ENCODE data around the gene MYO18B. TPM values are rescaled to one million over a fixed set of nuclear protein-coding genes. Genes with fewer than 3 reads are reported as not detected.

MYO18B gene
- total RNA-seq, 2 experiments from 2014 or later, result 3.6 to 6.1 TPM

DNA sequence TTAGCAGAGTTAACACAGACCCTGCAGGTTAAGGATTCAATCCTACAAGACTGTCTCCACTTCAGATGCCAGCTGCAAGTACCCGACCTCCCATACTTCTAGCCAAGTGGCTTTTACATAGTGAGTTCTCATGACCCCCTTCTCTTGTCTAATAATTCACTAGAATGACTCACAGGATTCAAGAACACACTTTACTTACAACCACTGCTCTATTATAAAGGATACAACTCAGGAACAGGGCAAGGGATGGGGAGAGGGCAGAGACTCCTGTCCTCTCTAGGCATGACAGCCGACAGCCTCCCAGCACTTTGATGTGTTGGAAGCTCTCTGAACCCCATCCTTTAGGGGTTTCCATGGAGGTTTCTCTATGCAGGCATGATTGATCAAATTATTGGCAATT lies 60.0 kb downstream of the MYO18B start:
- no peak overlapping the region for H3K4me3 Mint-ChIP-seq
- H3K36me3 Mint-ChIP-seq, result no peaks in the 10 kb centered on the region
- CTCF ChIA-PET, result interaction anchor here (0.8 kb wide), 1 partner anchor 28 kb away, joined by 3 read pairs; no protein-coding TSS in a partner anchor
- H3K27ac Mint-ChIP-seq, result no peak overlapping the region
- no peak for ATAC-seq
- H3K27me3 Mint-ChIP-seq, result peaks cover 5% of the 10 kb centered on the region
- no peaks in the 10 kb centered on the region for H3K9me3 Mint-ChIP-seq (ENCODE audit: low read depth)
- no peak for DNase-seq
- H3K4me1 Mint-ChIP-seq, result no peaks in the 10 kb centered on the region

DNA sequence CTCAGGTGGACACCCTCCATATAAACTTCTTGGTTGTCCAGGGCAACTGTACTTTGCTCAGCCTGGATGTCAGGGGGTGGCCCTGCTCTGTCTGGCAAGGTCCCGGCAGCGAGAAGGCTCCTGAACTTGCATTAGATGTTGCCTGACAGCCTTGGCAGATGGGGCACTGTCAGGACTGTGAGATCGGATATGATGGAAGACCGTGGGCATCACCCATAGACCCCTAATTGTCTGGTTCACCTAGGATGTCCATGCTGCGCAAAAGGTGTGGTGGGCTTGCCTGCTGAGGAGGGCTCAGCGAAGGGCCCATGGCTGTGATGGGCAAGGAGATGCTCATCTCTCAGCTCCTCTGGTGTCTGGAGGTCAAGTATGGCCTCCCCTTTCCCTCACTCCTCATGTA lies 62.7 kb downstream of the MYO18B start:
- Mint-ChIP-seq H3K4me1 (no peaks in the 10 kb centered on the region), H3K27ac (no peak overlapping the region), H3K4me3 (no peak overlapping the region), H3K27me3 (peaks cover 10% of the 10 kb centered on the region), H3K36me3 (no peaks in the 10 kb centered on the region), H3K9me3 (ENCODE audit: low read depth) (no peaks in the 10 kb centered on the region)
- no peak for DNase-seq
- no peak for ATAC-seq
- CTCF ChIA-PET, result interaction anchor here (0.6 kb wide), 1 partner anchor 24 kb away, joined by 5 read pairs; no protein-coding TSS in a partner anchor

DNA sequence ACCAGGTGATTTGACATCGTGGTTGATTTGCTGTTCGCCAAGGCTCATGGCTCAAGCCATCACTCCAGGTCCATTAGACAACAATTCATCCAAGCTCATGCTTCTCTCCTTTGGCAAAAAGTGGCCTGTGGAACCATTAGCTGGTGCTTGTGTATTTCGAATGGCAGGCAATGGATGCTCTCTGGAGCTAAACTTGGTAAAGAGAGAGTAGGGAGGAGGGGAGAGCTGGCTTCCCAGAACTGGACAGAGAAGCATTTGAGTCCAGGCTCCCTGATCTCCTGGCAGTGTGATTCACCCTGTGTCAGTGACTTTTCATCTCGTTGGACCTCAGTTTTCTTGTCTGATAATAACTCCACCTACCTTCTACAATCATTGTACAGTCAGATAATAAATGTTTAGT lies 64.6 kb downstream of the MYO18B start:
- Mint-ChIP-seq H3K4me1 (no peaks in the 10 kb centered on the region), H3K36me3 (no peaks in the 10 kb centered on the region), H3K27ac (no peak overlapping the region), H3K27me3 (peaks cover 10% of the 10 kb centered on the region), H3K4me3 (no peak overlapping the region), H3K9me3 (ENCODE audit: low read depth) (no peaks in the 10 kb centered on the region)
- CTCF ChIA-PET, result no interaction called here
- ATAC-seq (no peak), DNase-seq (no peak)

DNA sequence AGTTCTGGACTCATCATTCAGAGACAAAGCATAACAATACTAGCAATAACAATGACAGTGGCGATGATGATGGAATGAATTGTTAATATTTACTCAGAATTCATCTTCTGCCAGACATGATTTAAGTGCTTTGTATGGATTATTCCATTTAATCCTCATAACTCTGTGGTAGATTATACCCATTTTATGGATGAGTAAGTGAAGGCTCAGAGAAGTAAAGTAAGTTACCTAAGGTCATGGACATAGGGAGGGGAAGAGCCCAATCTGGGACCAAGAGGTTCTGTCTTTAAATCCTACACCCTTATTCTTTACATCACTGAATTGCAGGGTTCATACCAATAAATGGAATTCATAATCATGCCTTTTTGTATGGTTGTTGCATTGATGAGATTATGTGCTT lies 72.7 kb downstream of the MYO18B start:
- Mint-ChIP-seq H3K9me3 (ENCODE audit: low read depth) (no peaks in the 10 kb centered on the region), H3K36me3 (no peaks in the 10 kb centered on the region), H3K27ac (no peak overlapping the region), H3K4me3 (no peak overlapping the region), H3K27me3 (peaks cover 27% of the 10 kb centered on the region), H3K4me1 (no peaks in the 10 kb centered on the region)
- CTCF ChIA-PET, result no interaction called here
- ATAC-seq (no peak), DNase-seq (no peak)

DNA sequence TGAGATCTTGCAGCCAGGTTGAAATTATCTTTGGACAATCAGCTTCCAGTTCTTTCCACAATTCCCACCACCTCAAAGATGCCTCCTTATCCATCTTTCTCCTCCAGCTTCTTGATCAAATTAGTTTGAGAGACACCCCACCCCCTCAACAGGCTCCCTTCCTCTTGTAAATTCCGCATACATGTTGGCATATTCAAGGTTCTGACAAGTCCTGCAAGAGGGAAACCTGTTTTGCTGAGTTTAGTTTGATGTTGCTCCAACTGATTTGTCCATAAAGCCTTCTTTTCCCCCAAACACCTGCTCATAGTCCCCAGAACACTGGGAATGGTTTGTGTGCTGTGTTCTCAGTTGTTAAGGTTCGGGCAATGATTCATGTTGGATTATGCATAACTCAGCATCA lies 73.6 kb downstream of the MYO18B start:
- CTCF ChIA-PET, result no interaction called here
- no peak for ATAC-seq
- H3K4me1 Mint-ChIP-seq, result no peaks in the 10 kb centered on the region
- H3K9me3 Mint-ChIP-seq (ENCODE audit: low read depth), result peaks cover 2% of the 10 kb centered on the region
- peaks cover 27% of the 10 kb centered on the region for H3K27me3 Mint-ChIP-seq
- H3K36me3 Mint-ChIP-seq, result peaks cover 2% of the 10 kb centered on the region
- H3K4me3 Mint-ChIP-seq, result no peak overlapping the region
- no peak overlapping the region for H3K27ac Mint-ChIP-seq
- no peak for DNase-seq

DNA sequence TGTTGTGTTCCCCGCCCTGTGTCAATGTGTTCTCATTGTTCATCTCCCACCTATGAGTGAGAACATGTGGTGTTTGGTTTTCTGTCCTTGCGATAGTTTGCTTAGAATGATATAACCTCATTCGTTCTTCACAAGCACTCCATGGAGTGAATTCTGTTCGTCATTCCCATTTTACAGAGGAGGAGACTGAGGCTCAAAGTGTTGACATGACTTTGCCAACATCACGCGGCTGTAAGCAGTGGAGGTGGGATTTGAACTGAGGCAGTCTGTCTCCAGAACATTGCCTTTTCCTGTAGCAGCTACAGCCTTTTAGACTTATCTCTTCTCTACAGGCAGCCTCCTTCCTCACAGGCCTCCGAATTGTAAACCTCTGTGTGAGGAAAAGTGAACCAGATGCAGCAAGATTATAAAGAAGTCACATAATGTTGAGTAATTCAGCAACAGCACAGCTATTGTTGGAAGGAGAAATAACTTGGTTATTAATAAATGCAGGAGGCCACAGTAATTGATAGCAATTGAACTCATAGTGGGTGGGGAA lies 74.6 kb downstream of the MYO18B start:
- no peak for DNase-seq
- CTCF ChIA-PET, result no interaction called here

DNA sequence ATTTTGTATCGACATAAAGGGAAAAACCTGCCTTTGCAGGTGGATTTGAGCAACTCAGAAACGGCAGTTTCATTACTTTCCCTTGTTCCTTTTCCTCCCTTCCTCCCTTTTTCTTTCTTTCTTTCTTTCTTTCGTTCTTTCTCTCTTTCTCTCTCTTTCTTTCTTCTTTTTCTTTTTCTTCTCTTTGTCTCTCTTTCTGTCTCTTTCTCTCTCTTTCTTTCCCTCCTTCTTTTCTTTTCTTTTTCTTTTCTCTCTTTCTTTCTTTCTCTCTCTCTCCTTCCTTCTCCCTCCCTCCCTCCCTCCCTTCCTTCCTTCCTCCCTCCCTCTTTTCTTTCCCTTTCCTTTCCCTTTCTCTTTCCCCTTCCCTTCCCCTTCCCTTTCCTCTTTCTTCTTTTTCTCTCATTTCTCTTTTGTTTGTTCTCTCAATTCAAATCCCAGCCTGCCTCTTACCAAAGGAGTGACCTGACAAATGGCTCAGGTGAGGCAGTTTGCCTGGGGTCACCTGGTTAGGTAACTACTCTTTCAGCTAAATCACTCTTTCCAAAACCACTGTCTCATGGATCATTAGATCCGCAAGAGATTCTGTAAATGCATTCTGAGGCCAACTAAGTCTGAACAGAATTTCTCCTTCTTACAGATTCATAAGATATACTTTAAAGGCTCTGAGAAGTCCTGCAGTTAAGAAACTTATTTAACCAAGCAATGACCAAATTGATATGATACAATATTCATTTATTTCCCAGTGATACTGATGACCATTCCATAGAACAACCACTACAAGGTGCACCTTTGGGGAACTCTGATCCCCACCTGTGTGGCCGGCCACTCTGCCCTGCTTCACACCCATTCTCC lies 75.3 kb downstream of the MYO18B start:
- ATAC-seq (no peak), DNase-seq (no peak)
- Mint-ChIP-seq H3K4me3 (no peak overlapping the region), H3K9me3 (ENCODE audit: low read depth) (peaks cover 3% of the 10 kb centered on the region), H3K27ac (no peak overlapping the region), H3K36me3 (peaks cover 2% of the 10 kb centered on the region), H3K4me1 (no peaks in the 10 kb centered on the region), H3K27me3 (peaks cover 32% of the 10 kb centered on the region)
- CTCF ChIA-PET, result no interaction called here

More for the DNA sequence above, 74.6 kb downstream of the MYO18B start:
- H3K27ac Mint-ChIP-seq, result no peak overlapping the region
- no peak overlapping the region for H3K4me3 Mint-ChIP-seq
- no peaks in the 10 kb centered on the region for H3K4me1 Mint-ChIP-seq
- H3K27me3 Mint-ChIP-seq, result peaks cover 29% of the 10 kb centered on the region
- H3K36me3 Mint-ChIP-seq, result peaks cover 2% of the 10 kb centered on the region
- H3K9me3 Mint-ChIP-seq (ENCODE audit: low read depth), result peaks cover 2% of the 10 kb centered on the region
- no peak for ATAC-seq

DNA sequence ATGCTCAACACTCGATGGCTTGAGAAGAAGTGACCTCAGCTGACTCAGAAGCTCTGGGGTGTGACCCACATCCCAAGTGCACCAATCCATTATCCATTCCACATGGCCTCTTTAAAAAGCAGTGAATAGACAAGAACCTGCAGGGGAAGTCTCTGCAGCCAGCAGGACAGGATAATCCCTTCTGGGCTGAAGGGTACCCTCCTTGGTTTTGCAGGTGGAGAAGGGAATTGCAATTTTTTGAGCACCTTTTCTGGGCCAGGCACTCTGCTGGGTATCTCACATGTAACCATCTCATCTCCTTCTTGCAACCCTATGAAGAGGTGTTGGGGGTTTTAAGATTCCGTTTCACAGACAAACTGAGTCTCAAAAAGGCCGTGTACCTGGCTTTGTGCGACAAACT lies 76.6 kb downstream of the MYO18B start:
- peaks cover 2% of the 10 kb centered on the region for H3K36me3 Mint-ChIP-seq
- no peak overlapping the region for H3K27ac Mint-ChIP-seq
- no peak for DNase-seq
- H3K27me3 Mint-ChIP-seq, result peaks cover 32% of the 10 kb centered on the region
- CTCF ChIA-PET, result no interaction called here
- no peak overlapping the region for H3K4me3 Mint-ChIP-seq
- H3K4me1 Mint-ChIP-seq, result no peaks in the 10 kb centered on the region
- ATAC-seq, result no peak
- H3K9me3 Mint-ChIP-seq (ENCODE audit: low read depth), result peaks cover 4% of the 10 kb centered on the region

DNA sequence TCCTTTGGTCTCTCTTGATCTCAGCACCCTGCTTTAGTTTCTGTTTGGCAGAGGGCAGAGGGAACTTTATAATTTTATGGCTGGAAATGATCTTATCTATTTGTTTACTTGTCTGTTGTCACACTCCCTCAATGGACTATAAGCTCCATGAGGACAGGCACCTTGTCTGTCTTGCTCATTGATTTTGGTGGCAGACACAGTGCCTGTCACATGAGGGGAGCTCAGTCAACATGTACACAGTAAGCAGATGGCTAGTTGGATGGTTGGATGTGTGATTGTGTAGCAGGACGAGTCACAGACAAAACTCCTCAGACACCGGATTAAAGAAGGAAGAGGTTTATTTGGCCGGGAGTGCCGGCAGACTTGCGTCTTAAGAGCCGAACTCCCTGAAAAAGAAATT lies 80.4 kb downstream of the MYO18B start:
- DNase-seq (no peak), ATAC-seq (no peak)
- H3K36me3 Mint-ChIP-seq, result peaks cover 2% of the 10 kb centered on the region
- peaks cover 14% of the 10 kb centered on the region for H3K27me3 Mint-ChIP-seq
- no peaks in the 10 kb centered on the region for H3K4me1 Mint-ChIP-seq
- CTCF ChIA-PET, result no interaction called here
- H3K9me3 Mint-ChIP-seq (ENCODE audit: low read depth), result peaks cover 4% of the 10 kb centered on the region
- no peak overlapping the region for H3K4me3 Mint-ChIP-seq
- H3K27ac Mint-ChIP-seq, result no peak overlapping the region

DNA sequence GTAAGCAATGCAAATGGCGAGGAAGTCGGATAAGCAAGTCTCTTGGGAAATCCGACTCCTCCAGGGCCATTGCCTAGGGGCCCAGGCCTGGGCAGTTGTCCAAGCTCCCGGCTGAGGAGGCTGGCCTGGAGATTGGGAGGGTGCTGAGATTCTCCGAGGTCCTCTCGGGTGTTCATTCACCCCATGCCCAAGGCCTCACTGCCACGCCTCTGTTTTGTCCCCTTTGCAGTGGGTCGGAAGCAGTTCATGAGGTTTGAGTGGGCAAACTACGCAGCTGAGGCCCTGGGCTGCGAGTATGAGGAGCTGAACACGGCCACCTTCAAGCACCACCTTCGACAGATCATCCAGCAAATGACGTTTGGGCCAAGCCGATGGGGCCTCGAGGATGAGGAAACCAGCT lies 81.3 kb downstream of the MYO18B start:
- ATAC-seq (no peak), DNase-seq (no peak)
- CTCF ChIA-PET, result no interaction called here
- H3K27ac Mint-ChIP-seq, result no peak overlapping the region
- peaks cover 4% of the 10 kb centered on the region for H3K9me3 Mint-ChIP-seq (ENCODE audit: low read depth)
- H3K27me3 Mint-ChIP-seq, result peaks cover 8% of the 10 kb centered on the region
- no peak overlapping the region for H3K4me3 Mint-ChIP-seq
- no peaks in the 10 kb centered on the region for H3K4me1 Mint-ChIP-seq
- peaks cover 2% of the 10 kb centered on the region for H3K36me3 Mint-ChIP-seq

DNA sequence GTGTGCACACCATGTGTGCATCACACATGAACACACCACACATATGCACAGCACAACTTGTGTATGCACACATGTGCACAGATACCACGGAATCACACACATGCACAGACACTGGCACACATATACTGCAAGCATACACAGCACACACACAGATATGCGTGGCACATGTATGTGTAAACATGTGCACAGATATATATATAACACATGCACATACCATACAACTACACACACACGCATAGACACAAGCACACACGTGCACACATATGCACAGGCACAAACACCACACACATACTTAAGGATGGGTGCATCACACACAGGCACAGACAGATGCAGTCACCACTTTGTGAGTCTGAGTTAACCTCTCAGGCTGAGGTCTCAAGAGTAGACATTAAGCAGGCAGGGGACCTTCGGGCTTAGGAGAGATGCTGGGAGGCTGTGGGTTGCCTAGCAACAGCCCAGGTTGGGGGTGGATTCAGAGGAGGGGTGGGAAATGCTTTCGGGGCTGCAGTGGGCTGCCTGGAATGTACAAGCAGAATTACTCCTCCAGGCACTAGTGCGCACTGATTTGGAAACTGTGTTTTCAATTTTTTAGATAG lies 82.9 kb downstream of the MYO18B start:
- no peak overlapping the region for H3K4me3 Mint-ChIP-seq
- no peak for ATAC-seq

DNA sequence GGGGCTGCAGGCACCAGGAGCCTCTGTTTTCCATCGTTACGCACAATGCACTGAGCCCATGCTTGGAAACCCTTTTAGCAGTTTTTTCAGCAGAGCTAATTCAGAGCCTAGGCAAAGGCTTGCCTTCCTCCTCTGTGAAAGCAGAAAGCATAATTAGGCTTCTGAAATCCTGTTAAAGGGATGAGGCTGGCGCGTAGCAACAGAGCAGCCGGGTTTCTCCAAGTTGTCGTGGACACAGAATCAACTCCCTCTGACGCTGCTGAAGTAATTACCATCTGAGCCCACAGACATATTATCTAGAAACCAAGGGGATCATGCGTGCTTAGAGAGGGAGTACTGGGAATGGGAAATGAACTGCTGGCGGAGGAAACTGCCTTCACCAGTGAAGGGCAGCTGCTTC lies 85.4 kb downstream of the MYO18B start:
- ATAC-seq, result no peak
- Mint-ChIP-seq H3K27me3 (peaks cover 2% of the 10 kb centered on the region), H3K4me3 (no peak overlapping the region), H3K9me3 (ENCODE audit: low read depth) (peaks cover under 1% of the 10 kb centered on the region), H3K36me3 (no peaks in the 10 kb centered on the region), H3K27ac (no peak overlapping the region), H3K4me1 (no peaks in the 10 kb centered on the region)
- no peak for DNase-seq
- CTCF ChIA-PET, result no interaction called here

More for the DNA sequence above, 82.9 kb downstream of the MYO18B start:
- no peak for DNase-seq
- Mint-ChIP-seq H3K27me3 (peaks cover 8% of the 10 kb centered on the region), H3K36me3 (peaks cover under 1% of the 10 kb centered on the region), H3K27ac (no peak overlapping the region), H3K9me3 (ENCODE audit: low read depth) (peaks cover 3% of the 10 kb centered on the region), H3K4me1 (no peaks in the 10 kb centered on the region)
- CTCF ChIA-PET, result no interaction called here

DNA sequence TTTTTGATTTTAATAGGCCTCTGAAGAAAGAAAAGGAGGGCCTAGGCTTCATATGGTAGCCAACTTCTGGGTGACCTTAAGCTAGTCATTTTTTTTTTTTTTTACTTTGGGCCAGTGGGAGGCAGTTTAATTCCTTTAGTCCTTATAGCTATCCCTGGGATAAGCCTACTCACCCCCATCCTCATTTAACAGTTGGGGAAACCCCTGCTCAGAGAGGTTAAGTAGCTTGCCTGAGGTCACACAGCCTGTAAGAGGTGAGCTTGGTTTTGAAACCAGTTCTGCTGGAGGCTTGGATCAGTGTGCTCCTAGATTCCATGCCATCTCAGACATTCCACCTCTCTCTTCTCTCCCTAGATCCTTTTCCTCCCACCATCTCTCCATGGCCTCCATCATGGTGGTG lies 86.4 kb downstream of the MYO18B start:
- peaks cover 2% of the 10 kb centered on the region for H3K27me3 Mint-ChIP-seq
- CTCF ChIA-PET, result interaction anchor here (1.0 kb wide), 1 partner anchor 24 kb away, joined by 5 read pairs; no protein-coding TSS in a partner anchor
- H3K27ac Mint-ChIP-seq, result no peak overlapping the region
- H3K4me3 Mint-ChIP-seq, result no peak overlapping the region
- DNase-seq (no peak), ATAC-seq (no peak)
- no peaks in the 10 kb centered on the region for H3K4me1 Mint-ChIP-seq
- H3K9me3 Mint-ChIP-seq (ENCODE audit: low read depth), result no peaks in the 10 kb centered on the region
- no peaks in the 10 kb centered on the region for H3K36me3 Mint-ChIP-seq

DNA sequence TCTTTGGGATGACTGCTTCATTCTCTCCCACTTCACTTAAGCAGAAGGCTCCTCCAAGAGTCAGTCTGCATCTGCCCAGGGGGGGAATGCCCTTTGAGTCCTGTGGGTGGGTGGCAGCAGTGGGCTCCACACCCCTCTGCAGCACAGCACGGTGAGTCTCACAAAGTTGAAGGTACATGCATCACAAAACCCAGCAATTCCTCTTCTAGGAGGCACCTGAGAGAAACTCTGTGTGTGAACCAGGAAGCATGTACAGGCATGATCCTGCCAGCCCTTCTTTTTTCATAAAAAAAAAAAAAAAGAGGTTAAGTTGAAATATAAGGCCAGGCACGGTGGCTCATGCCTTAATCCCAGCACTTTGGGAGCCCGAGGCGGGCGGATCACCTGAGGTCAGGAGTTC lies 87.2 kb downstream of the MYO18B start:
- no peak overlapping the region for H3K27ac Mint-ChIP-seq
- H3K4me1 Mint-ChIP-seq, result no peaks in the 10 kb centered on the region
- no peaks in the 10 kb centered on the region for H3K36me3 Mint-ChIP-seq
- H3K27me3 Mint-ChIP-seq, result peaks cover 2% of the 10 kb centered on the region
- no peak for DNase-seq
- ATAC-seq, result no peak
- CTCF ChIA-PET, result interaction anchor here (0.7 kb wide), 1 partner anchor 268 kb away, joined by 3 read pairs; no protein-coding TSS in a partner anchor
- no peaks in the 10 kb centered on the region for H3K9me3 Mint-ChIP-seq (ENCODE audit: low read depth)
- no peak overlapping the region for H3K4me3 Mint-ChIP-seq
